NCI-H187 (cell line): ENCODE data around the gene CERS6.
"Not testable (repeated sequence)": the region's sequence is repeated elsewhere in the genome, so short reads cannot be mapped to it uniquely, and the experiment has no call there.

Experiments used
- DNase-seq, 2 experiments: peaks; one replicate each; lab custom pipeline; 2025; lab: John Stamatoyannopoulos, UW

The CERS6 gene

DNA sequence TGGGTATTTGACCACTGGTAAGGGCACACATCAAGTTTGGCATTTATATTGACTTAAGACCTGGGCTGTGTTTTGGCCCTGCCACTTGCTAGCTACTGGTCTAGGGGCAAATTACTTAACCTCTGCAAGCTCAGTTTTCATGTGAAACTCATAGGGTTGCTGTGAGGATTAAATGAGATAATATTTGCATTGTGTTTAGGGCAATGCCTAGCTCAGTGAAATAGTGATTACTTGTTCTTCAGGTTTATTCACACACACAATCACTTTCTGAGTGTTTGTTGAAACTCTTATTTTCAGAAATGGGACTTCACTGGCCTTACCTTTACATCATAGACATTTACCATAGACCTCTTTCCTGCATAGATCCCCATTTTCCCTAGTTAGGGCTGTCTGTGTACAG is 12.3 kb downstream of the CERS6 start:
- no peak for DNase-seq

DNA sequence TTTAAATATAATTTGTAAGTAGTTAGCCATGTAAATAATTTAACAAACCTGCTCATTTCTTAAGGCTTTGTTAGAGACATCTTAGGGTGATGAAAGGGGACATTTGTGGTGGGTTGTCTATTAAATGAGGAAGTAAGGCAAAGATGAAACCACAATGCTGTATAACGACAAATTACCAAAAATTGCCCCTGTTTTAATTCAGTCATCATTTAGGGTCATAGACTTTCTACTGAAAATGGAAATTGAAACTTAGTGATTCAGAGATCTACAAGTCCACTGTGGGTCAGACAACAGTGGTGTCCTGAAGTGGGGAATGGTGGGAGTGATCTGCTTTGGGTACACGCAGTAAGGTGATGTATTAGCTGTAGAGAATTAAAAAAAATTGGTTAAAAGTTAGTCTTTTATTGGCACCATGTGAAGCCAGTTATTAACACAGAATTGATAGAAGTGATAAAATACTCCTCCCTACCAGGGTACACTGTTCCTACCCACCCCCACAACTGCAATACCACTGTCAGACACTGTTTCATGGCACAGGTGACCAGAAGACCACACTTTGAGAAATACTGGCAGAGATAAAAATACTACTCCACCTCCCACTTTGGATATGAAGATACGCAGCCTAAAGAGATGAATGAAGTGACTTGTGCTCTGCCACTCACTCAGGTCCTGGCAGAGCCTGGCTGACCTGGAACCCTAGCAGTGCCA is 13.4 kb downstream of the CERS6 start:
- DNase-seq = no peak

DNA sequence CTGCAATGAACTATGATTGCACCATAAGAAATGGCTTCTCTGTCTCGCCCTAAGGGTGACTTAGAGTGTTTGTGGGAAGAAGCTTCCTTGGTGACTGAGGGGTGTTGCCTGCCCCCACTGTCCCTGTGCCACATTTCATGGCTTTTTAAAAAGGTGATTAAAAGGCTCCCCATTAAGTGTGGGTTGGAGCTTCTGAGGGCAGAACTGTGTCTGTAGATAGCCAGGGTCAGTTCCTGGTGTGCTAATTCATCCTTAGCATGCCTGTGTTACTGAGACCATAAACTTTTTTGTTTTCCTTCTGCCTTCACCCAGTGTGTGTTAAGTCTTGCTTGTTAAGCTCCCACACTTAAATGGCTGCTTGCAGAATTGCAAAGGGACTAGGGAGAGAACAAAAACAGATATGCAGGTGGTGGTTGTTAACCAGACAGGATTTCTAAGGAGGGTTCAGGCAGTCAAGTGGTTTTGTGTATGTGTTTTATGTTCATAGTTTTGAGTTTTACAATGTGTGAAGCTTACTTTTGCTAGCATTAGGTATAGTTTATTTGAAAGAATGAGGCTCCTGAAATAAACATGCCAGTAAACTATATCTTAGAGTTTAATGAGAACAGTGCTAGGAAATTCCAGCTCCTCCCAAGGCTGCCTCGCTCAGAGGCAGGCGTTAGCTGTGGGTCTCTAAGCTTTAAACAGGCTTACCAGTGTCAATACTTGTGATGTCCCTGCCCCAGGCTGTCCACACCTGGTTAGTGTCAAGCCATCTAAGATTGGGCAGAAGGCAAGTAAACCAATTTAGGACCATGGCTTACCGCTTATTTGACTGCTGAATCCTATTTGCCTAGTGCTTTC is 14.5 kb downstream of the CERS6 start:
- no peak for DNase-seq

DNA sequence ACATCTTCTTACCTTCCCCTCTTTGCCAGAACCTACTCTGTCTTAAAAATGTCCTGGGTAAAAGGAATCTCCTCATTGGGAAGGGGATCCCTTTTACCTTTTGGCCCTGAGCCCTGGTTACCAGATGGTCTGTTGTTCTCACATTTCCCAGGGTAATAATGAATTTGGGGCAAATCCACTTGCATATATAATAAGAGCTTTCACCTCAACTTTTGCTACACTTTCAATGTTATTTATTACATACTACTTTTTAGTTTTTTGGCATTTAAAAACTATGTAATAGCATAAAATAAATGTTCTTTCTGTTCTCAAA is 15.0 kb downstream of the CERS6 start:
- no peak for DNase-seq

DNA sequence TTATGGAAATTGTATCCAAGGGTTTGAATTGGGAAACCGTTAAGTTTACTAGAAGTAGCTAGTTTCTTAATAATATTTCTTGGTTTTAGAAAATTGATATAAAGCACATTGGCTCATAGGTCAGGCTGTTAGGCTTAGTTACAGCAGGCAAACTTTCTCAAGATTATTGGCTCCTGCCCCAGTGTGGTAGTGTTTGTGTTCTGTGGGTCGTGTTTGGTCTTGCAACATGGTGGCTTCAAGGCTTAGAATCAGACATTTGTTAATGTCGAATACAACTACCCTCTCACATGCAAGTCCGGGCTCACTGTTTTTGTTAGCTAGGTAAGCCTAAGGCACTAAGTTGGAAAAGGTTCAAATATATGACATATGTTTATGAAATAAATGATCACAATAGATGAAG is 19.6 kb downstream of the CERS6 start:
- no peak for DNase-seq

DNA sequence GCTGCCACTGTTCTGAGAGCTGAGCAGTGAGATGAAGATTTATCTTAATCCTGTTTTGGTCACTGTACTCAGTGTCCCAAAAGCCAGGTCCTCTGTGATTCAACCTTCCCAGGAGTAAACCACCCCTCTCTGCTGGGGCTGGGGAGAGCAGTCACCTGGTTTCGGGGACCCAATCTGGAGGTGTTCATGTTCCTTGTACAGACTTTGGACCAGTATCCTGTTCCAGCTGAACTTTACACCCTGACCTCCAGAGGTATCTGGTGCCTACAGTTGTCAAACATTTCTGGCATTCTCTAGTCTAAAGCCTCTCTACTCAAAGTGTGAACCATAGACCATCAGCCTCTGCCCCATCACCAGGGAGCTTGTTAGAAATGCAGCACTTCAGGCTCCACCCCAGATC is 22.1 kb downstream of the CERS6 start:
- no peak for DNase-seq

DNA sequence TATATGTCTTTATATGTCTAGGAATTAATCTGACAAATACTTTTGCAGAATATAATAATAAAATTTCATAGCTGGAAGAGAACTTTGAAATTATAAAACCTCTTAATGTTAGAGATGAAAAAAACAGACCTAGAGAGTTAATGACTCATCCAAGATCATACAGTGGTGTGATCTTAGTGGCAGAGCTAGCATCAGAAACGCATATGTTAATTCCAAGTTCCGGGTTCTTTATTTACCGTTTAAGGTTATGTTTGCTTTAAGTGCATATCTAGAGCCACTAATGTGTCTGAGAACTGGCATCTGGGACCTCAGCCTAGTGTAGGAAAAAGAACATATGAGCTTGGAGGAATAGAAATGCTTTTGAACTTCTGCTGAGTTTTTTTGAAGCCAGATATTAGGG is 24.3 kb downstream of the CERS6 start:
- DNase-seq = no peak

DNA sequence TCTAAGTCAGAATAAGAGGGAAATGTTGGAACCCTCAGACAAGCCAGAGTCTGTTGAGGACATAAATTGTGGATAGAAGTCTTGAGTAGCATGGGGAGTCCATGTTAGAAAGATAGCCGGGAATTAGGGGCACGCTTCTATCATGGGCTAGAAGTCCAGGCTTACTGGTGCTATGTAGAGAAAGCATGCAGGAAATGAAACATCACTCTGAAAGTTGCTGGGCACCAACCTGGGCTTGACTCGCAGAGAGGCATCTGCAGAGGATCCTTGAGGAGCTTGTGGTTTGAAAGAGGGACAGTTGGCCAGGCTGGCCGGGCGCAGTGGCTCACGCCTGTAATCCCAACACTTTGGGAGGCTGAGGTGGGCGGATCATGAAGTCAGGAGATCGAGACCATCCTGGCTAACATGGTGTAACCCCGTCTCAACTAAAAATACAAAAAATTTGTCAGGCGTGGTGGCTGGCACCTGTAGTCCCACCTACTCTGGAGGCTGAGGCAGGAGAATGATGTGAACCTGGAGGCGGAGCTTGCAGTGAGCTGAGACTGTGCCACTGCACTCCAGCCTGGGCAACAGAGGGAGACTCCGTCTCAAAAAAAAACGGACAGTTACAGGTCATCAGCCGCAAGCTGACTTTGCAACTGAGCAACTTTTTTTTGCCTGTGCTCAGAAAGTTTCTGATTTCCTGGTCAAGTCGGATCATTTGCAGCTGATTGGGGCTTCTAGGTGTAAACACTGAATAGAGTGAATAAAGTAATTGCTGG is 24.9 kb downstream of the CERS6 start:
- no peak for DNase-seq

DNA sequence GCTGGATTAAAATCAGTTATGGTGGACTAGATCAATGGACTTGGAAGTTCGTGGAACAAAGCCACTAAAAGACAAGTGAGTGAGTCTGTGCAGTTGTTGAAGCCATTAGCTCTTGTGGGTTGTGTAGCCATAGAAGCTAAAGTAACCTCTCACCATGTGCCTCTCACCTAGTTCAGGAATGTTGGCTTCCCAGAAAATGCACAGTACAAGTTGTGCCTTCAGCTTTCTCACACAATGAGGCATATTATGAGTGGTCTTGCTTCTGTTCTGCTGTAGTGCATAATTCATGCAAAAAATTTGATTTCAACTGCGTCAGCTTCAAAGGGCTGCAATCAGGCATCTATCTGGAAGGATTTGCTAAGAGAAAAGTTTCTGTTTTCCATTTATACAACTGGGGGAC is 26.2 kb downstream of the CERS6 start:
- DNase-seq = no peak

DNA sequence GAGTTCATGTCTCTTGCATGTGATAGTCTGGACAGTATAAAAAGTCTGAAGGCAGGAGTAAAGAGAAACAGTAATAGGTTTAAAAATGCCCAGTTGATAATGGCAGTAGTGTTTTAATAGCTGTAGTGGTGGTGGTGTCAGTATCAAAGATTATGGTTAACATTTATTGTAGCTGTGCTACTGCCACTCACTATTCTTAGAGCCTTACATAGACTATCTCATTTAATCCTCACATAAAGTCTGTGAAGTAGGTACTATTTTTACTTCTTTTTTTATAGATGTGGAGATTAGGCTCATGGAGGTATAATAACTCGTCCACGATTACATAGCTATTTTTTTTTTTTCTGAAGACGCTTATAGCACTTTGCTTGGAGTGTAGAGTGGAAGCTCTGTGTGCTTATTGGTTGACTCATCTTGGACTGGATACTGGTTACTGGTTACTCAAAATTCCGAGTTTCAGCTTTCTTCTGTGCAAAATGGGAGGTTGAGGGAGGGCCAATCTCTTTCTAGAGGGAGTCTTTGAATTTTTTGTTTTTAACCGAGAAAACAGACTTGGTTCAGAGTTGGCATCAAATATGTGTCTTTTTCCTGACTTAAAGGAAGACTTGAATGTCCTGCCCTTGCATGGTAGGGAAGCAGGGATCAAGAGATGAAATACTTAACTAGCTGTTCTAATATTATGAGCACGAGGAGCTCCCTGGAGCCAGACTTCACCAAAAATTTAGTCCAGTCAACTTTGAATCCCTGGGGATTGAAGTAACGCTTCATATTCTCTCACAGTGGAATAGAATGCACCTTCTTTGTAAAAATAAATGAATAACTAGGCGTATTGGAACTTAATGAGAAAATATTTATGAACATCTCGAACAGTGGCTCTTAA is 27.1 kb downstream of the CERS6 start:
- no peak for DNase-seq

DNA sequence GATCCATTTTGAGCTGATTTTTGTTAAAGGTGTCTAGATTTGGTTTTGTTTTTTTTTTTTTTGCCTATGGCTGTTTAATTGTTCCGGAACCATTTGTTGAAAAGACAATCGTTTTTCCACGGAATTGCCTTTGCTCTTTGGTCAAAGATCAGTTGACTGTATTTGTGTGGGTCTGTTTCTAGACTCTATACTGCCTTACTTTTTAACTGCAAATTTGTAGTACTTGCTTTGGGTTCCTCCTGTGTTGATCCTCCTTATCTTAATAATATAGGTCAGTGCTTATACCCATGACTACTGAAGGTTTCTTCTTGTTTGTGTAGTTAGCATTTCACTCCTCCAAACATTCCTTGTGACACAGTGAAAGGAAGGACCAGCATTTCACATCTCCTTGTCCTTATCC is 30.4 kb downstream of the CERS6 start:
- no peak for DNase-seq

DNA sequence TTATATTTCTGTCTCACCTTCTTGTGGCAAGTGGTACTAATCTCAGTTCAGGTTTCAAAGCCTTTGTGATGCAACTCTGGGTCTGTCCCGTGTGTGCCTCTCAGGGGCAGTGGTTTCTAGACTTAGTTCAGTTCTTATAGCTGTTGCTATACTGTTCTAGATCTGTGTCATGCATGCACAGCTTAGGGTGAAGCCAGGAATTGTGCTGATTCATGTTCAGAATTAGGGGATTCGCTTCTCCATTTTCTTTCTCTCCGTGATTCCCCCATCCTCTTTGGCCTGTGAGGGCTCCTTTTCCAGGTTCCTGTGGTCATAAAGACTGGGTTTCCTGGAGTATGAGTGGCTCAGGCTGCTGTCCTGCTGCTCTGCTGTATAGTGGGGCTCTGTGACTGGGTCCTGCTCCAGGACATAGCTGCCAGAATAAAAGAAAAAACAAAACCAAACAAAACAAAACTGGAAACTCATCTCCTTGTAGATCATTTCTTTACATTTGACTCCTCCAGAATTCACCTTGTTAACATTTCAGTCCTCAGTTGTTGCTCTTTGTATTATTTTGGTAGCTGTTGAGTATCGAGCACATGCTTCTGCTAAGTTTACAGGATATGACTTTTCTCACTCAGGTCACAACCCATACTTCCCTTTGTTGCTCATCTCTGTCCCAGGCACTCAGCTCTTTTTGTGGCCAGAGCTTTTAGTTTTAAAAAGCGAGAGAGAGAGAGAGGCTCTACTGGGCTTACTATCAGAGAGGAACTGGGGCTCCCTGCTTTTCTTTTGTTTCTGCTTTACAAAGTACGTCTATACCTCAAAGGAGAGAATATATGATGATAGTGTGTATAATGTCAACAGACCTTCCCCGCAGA is 34.2 kb downstream of the CERS6 start:
- no peak for DNase-seq

DNA sequence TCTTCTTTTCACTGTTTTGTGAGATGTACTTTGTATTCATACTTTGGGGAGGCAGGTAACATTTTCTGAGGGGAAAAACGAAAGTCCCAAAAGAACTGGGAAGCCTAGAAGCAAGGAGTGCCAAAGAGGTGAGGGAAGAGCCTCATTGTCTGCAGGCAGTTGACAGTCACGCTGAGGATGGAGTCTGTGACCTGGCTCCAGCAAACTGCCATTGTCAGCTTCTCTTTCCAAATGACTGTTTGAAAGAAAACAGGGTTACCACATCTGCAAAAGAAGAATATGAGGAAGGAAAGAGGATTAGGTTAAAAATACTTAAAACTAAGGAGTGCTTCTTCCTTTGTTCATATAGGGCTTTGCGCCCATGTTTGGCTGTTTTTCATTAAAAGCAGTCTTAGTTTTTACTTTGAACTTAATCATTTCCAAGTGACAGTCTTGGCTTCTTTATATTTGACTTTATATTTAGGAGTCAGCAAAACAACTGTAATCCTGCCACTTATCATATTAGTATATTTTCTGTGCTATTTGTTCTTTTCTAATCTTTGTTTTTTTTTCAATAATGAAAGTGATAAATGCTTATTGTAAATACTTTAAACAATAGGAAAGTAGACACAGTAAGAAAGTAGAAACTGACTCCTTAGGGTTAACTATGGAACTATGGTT is 35.0 kb downstream of the CERS6 start:
- DNase-seq = no peak

DNA sequence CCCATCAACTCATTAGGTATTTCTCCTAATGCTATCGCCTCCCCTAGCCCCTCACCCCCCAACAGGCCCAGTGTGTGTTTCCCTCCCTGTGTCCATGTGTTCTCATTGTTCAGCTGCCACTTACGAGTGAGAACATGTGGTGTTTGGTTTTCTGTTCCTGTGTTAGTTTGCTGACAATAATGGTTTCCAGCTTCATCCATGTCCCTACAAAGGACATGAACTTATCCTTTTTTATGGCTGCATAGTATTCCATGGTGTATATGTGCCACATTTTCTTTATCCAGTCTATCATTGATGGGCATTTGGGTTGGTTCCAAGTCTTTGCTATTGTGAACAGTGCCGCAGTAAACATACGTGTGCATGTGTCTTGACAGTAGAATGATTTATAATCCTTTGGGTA is 35.7 kb downstream of the CERS6 start:
- DNase-seq = not testable (repeated sequence)

DNA sequence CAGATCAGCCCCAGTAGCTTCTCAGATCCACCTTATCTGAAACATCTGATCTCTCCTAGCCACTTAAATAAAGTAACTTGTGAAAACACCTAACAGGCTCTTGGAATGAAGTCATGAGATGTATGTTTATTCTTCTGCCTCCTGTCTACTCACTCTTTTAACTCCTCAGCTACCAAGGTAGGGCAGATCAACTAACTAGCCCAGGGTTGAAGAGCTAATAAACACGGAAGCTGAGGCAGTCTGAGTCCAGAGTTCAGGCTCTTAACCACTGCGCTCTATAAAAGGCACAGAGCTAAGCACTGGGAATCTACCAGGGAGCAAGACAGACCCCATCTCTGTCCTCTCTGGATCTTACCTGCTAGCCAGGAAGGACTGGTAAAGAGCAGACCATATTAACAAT is 37.1 kb downstream of the CERS6 start:
- not testable (repeated sequence) for DNase-seq

DNA sequence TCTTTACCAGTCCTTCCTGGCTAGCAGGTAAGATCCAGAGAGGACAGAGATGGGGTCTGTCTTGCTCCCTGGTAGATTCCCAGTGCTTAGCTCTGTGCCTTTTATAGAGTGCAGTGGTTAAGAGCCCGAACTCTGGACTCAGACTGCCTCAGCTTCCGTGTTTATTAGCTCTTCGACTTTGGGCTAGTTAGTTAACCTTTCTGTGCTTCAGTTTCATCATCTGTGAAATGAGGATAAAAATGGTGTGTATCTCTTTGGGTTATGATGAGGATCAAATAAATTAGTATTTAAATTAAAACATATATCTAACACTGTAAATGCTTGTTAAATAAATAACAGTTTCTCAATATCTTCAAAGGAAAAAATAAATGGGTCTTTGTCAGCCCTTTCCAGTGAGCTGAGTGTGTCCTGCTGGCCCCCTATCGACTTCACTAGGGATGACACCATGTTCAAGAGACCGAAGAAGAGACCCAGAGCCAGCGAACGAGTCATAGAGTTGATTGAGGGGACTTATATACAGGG is 38.2 kb downstream of the CERS6 start:
- no peak for DNase-seq

DNA sequence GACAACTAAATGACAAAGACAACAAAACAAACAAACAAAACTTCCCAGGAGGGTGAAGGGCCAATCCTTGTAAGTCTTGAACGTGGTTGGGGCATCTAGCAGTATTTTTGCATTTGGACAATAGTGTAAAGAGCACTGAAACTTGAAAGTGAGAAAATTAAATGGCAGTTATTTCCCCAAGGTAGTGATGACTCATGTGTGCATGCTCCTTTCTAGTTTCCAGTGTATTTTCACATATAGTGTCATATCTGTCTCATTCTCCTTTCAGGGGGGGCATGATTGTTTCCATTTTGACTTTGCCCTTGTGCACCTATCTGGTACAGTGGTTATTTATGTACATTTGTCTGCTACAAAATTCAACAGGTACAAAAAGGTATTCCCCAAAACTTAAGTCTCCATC is 39.5 kb downstream of the CERS6 start:
- no peak for DNase-seq

DNA sequence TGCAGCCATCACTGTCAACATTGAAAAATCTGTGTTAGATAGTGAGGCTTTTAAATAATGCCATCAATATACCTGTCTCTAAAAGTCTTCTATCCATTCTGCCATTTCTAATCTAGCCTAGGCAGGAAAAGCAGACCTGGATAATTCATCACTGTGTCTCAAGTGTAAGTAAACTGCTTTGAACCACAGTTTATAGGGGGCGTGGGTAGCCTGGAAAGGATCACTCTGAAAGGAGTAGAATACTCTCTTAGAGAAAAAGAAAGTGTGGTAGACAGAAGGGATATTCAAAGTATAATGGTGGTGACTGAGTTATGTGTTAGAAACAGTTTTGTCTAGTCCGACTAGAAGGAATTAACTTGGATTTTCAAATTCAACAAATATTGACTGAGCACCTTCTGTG is 40.8 kb downstream of the CERS6 start:
- no peak for DNase-seq

DNA sequence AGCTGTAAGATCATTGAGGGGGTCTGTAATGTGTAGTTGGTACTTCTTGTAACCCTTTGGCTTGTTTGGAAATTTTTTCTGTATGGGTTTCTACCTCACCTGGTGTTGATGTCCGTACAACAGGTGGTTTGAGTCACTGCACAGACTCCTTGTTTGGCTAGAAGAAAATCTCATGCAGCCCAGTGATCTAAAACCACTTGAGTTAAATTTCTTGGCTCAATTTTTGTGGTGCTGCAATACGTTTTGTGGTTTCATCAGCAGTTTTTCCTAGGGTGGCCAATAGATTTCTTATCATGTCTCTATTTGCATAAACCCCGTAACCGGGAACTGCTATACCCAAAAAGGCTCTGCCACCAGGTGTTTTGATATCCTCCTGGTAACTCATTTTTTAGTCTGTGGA is 43.4 kb downstream of the CERS6 start:
- no peak for DNase-seq

DNA sequence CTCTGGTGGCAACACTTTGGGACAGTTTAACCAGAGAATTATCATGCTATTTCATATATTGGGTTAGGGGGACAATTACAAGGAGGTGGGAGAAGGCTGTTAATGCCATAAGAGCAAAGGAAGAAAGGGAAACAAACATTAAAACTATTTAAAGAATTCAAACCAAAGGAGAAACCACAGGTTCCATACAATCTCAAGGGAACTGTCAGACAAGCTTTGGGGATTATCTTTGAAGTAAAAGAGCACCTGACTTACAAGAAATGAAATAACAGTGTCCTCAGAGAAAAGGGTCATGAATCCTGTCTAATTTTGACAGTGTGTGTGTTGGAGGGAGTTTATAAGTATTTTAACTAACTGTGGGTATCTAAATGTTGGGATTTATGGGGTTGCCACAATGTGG is 44.4 kb downstream of the CERS6 start:
- no peak for DNase-seq
